Activated T-cell treated with anti-CD3 and anti-CD28 coated beads, Interleukin-2, amount 50 U/mL, for 72 hours (primary cell): ENCODE results near the gene PDE6A. TPM values are rescaled to one million over a fixed set of nuclear protein-coding genes. Genes with fewer than 3 reads are reported as not detected.
A peak's percentile ranks its signal among the peaks of the same experiment; 100 is the strongest.
"Not testable (repeated sequence)": the region's sequence is repeated elsewhere in the genome, so short reads cannot be mapped to it uniquely, and the experiment has no call there.

Source experiments
- ATAC-seq, 2 donors: fragments of 150-1000 bp; cut with Tn5 transposase; replicated peaks in 1 of 2; 2 replicates each; pipeline ENCODE4 v1.10.0; 2021; ENCODE audit warnings: moderate library complexity in 2 of 2, mild to moderate bottlenecking in 1 of 2
- DNase-seq, 2 donors: peaks; one replicate each; pipeline ENCODE4 v3.0.0; 2021 to 2022; ENCODE audit warnings: mixed read lengths in 1 of 2
- H3K27ac Mint-ChIP-seq: one replicate; pipeline ENCODE4 v1.8.0; 2022; ENCODE audit warnings: mild to moderate bottlenecking, moderate library complexity, mixed read lengths
- H3K27me3 Mint-ChIP-seq: one replicate; pipeline ENCODE4 v1.8.0; 2022; ENCODE audit warnings: low read depth, mixed read lengths
- H3K36me3 Mint-ChIP-seq, 2 donors: one replicate each; pipeline ENCODE4 v1.8.0; 2022; ENCODE audit warnings: mixed read lengths in 2 of 2, mild to moderate bottlenecking in 1 of 2; ENCODE audit not compliant: insufficient read depth in 2 of 2
- H3K4me1 Mint-ChIP-seq: one replicate; pipeline ENCODE4 v1.8.0; 2022; ENCODE audit warnings: low read depth, mixed read lengths
- H3K4me3 Mint-ChIP-seq, 2 donors: one replicate each; pipeline ENCODE4 v1.8.0; 2022; ENCODE audit warnings: mild to moderate bottlenecking in 2 of 2, mixed read lengths in 2 of 2, moderate library complexity in 2 of 2
- H3K9me3 Mint-ChIP-seq, 2 donors: one replicate each; pipeline ENCODE4 v1.8.0; 2022; ENCODE audit warnings: mixed read lengths in 2 of 2
- total RNA-seq, 2 donors: library from RNA; stranded (reverse); gene quantifications; one replicate each; pipeline ENCODE4 v1.2.3, GENCODE V29; 2022

PDE6A gene
- total RNA-seq, 2 donors from 2014 or later: 0.05 TPM; not detected in 1

- Mint-ChIP-seq H3K4me1 (peaks cover 38% of the 10 kb centered on the region), H3K9me3 (no peaks in the 10 kb centered on the region), H3K27ac (peak overlapping the region; percentile 40)
Observed at GRCh38 chr5:149961186-149961685, 16.6 kb upstream of the PDE6A start.

GRCh38 chr5:149960272-149961185 is 15.9 kb upstream of the PDE6A start, which contains the start of gene SLC26A2:
TSS of gene SLC26A2 (plus strand) at chr5:149960758. CDS start at chr5:149977653, 16,895 bp downstream.
- Mint-ChIP-seq H3K27ac (peak within 1 kb of the TSS; percentile 98), H3K4me1 (peaks cover 38% of the 10 kb centered on the region), H3K4me3 (peak within 1 kb of the TSS; percentile 86 to 96), H3K36me3 (peaks cover 0 to 2% of the 10 kb centered on the region in 2 donors), H3K9me3 (no peaks in the 10 kb centered on the region), H3K27me3 (no peaks in the 10 kb centered on the region)
- DNase-seq (peak; percentile 95 to 97), ATAC-seq (peak; percentile 97 to 98)

More at GRCh38 chr5:149961186-149961685, 16.6 kb upstream of the PDE6A start:
- ATAC-seq (no peak), DNase-seq (no peak)
- Mint-ChIP-seq H3K4me3 (peak overlapping the region; percentile 86 to 88), H3K27me3 (no peaks in the 10 kb centered on the region), H3K36me3 (peaks cover 0 to 2% of the 10 kb centered on the region in 2 donors)

DNA sequence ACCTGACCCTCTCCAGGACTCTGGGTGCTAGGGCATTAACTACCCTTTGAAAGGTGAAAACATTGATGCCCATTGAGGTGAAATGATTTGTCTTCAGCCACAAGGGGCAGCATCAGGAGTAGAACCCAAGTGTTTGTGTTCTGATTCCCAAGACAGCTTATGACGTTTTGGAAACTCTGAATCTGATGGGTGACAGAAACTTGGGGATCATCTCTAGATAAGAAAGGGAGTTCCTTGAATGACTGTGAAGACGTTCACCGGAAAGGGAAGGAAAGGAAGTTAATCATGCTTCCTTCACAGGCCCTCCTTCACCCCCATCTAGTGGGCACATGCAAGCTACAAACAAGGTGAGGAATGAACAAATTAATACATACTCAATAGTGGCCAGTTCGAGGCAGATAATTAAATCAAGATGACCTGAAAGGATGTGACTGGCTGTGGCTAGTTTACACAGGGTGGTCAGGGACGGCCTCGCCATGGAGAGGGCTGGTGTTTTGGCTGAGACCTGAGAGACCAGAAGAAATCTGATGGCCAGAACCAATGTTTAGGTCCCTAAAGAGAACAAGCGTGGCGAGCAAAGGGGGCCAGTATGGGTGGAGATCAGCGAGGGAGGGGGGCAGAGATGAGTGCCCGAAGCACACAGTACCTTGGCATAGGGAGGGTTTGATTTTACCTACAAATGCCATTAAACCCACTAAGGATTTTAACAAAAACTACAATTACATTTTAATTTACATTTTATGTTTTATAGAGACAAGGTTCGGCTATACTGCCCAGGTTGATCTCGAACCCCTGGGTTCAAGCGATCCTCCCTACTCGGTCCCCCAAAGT is 15.0 kb upstream of the PDE6A start:
- H3K27ac Mint-ChIP-seq: peak overlapping the region; percentile 98
- H3K4me3 Mint-ChIP-seq: peak overlapping the region; percentile 86 to 96

DNA sequence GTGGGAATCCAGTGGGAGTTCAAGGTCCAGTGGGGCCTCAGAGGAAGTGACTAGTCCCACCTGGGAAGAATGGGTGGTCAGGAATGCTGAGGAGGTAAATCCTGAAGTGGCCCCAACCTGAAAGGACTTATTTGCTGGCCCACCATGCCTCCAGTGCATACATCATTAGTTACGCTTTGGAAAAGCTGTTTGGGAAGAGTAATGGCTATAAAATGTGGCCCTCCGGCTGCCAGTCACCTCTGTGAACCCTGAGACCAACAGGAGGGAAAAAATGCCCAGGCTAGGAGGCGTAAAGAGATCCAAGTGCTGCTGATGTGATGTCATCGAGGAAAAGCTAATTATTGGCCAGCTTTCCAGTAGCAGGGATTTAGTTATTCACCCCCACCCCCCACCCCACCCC is 13.3 kb upstream of the PDE6A start:
- H3K27ac Mint-ChIP-seq: no peak overlapping the region

More for the DNA sequence above, 15.0 kb upstream of the PDE6A start:
- DNase-seq: peak; percentile 62 to 66
- Mint-ChIP-seq H3K9me3 (no peaks in the 10 kb centered on the region), H3K27me3 (no peaks in the 10 kb centered on the region), H3K36me3 (peaks cover 0 to 2% of the 10 kb centered on the region in 2 donors), H3K4me1 (peaks cover 38% of the 10 kb centered on the region)
- peak; percentile 42 to 48 for ATAC-seq

GRCh38 chr5:149956685-149957084 is 12.1 kb upstream of the PDE6A start:
- DNase-seq: no peak
- peaks cover 28% of the 10 kb centered on the region for H3K4me1 Mint-ChIP-seq

More for the DNA sequence above, 13.3 kb upstream of the PDE6A start:
- Mint-ChIP-seq H3K4me1 (peaks cover 38% of the 10 kb centered on the region), H3K27me3 (no peaks in the 10 kb centered on the region), H3K36me3 (peaks cover 0 to 2% of the 10 kb centered on the region in 2 donors), H3K9me3 (no peaks in the 10 kb centered on the region), H3K4me3 (no peak overlapping the region)
- ATAC-seq (no peak), DNase-seq (no peak)

DNA sequence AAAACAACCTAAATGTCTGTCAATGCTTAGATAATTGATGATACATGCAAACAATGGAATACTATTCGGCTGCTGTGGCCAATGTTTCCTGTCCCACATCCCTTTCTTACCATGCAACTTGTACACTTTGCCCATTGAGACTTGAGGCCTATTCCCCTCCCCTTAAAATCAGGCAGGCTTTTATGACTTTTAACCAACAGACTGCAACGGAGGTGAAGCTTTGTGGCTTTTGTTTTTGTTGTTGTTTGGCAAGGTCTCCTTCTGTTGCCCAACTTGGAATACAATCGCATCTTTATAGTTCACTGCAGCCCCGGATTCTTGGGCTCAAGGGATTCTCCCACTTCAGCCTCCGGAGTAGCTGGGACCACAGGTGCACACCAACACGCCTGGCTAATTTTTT is 10.2 kb upstream of the PDE6A start:
- Mint-ChIP-seq H3K9me3 (no peaks in the 10 kb centered on the region), H3K27ac (no peak overlapping the region)
- ATAC-seq: no peak

More at GRCh38 chr5:149956685-149957084, 12.1 kb upstream of the PDE6A start:
- peaks cover 0 to 2% of the 10 kb centered on the region in 2 donors for H3K36me3 Mint-ChIP-seq
- no peaks in the 10 kb centered on the region for H3K9me3 Mint-ChIP-seq
- no peaks in the 10 kb centered on the region for H3K27me3 Mint-ChIP-seq
- H3K4me3 Mint-ChIP-seq: no peak overlapping the region
- no peak for ATAC-seq
- H3K27ac Mint-ChIP-seq: no peak overlapping the region

DNA sequence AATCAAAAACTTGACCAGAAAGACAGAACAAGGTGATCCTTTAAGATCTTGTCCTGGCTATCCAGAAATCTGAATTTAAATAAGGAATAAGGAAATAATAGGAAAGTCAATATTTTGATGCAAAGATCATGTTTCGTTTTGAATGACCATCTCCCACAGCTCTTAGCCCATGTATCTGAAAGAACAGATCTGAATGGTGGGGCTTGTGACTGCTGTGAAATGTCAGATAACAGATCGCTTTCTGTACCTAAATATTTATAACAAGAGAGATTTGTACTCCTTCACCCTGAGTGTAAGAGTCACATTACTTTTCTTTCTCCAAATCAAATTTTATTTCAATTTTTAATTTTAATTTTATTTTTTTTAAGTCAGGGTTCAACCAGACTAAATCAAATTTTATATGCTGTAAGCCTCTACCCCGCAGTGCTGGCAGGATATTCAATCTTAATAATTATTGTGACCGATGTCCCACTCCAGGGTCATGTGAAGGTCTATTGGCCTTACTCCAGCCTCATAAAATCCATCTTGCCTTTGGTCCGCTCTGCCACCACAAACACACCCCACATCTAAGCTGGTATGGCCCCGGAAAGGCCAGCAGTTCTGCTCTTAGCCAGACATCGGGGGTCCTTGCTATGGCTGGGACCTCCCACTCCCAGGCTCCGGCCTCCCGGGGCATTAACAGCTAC is 9.0 kb upstream of the PDE6A start:
- peaks cover under 1% of the 10 kb centered on the region for H3K4me1 Mint-ChIP-seq
- no peaks in the 10 kb centered on the region for H3K36me3 Mint-ChIP-seq

More for the DNA sequence above, 10.2 kb upstream of the PDE6A start:
- Mint-ChIP-seq H3K4me3 (no peak overlapping the region), H3K4me1 (peaks cover 13% of the 10 kb centered on the region), H3K36me3 (peaks cover 0 to 2% of the 10 kb centered on the region in 2 donors), H3K27me3 (peaks cover 1% of the 10 kb centered on the region)
- DNase-seq: no peak

DNA sequence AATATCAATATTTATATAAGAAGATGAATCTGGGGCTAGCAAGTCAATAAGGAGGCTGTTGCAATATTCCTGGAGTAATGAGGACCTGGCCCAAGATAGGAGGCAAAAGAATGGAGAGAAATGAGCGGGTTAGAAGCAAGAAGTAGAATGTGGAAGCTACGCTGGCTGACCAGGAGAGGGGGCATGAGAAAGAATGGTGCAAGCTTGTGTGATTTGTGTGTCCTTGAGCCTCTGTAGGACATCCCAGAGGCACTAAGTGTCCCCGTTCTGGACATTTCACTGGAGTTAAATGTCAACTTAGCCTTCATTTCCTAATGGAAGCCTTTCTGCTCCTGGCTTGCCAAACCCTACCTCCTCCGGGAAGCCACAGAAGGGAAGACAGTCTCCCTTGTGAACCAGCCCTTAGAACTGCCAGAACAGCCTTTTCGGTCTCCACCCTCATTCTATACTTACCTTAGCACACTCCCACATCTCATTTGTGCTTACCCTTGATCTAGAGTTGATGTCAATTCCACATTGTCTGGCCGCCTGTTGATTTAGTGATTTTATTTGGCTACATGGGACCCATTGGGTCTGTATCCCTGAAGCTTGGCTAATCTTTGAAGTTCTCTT is 6.7 kb upstream of the PDE6A start:
- ATAC-seq: no peak
- H3K27ac Mint-ChIP-seq: no peak overlapping the region
- DNase-seq: no peak
- H3K36me3 Mint-ChIP-seq: no peaks in the 10 kb centered on the region
- no peaks in the 10 kb centered on the region for H3K4me1 Mint-ChIP-seq
- H3K4me3 Mint-ChIP-seq: no peak overlapping the region
- H3K27me3 Mint-ChIP-seq: peaks cover 12% of the 10 kb centered on the region
- H3K9me3 Mint-ChIP-seq: no peaks in the 10 kb centered on the region

More for the DNA sequence above, 9.0 kb upstream of the PDE6A start:
- H3K9me3 Mint-ChIP-seq: no peaks in the 10 kb centered on the region
- DNase-seq: no peak
- H3K4me3 Mint-ChIP-seq: no peak overlapping the region
- no peak overlapping the region for H3K27ac Mint-ChIP-seq
- ATAC-seq: no peak
- H3K27me3 Mint-ChIP-seq: peaks cover 6% of the 10 kb centered on the region

- Mint-ChIP-seq H3K9me3 (no peaks in the 10 kb centered on the region), H3K4me3 (no peak overlapping the region), H3K4me1 (no peaks in the 10 kb centered on the region), H3K27ac (no peak overlapping the region), H3K27me3 (peaks cover 12% of the 10 kb centered on the region), H3K36me3 (no peaks in the 10 kb centered on the region)
- no peak for DNase-seq
- ATAC-seq: no peak
Observed at GRCh38 chr5:149948993-149949392, 4.4 kb upstream of the PDE6A start.

DNA sequence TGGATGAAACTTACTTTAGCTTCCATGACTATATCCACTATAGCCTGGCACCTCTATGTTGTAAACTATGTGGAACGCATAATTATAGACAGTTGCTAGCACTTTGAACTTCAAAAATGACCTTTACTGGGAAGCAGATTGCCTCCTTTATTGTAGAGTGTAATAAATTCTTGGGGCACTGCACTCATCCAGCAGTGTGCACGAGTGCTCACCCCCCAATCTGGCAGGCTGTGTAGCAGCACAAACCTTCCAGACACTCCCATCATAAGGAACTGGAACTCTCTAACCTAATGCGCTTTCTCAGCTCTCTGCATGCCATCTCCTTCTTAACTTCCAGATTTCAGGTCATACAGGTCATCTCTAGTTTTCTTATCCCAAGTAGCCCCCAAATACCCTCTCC is 1.5 kb upstream of the PDE6A start:
- DNase-seq (no peak), ATAC-seq (no peak)
- H3K4me3 Mint-ChIP-seq: no peak overlapping the region
- no peaks in the 10 kb centered on the region for H3K9me3 Mint-ChIP-seq
- H3K27me3 Mint-ChIP-seq: peaks cover 18% of the 10 kb centered on the region
- no peak overlapping the region for H3K27ac Mint-ChIP-seq
- no peaks in the 10 kb centered on the region for H3K36me3 Mint-ChIP-seq
- H3K4me1 Mint-ChIP-seq: no peaks in the 10 kb centered on the region

GRCh38 chr5:149943177-149943949 is 1.2 kb downstream of the PDE6A start:
- H3K36me3 Mint-ChIP-seq, H3K4me3 Mint-ChIP-seq, ATAC-seq, DNase-seq, H3K27ac Mint-ChIP-seq, H3K9me3 Mint-ChIP-seq: not testable (repeated sequence)
- Mint-ChIP-seq H3K4me1 (peaks cover 18% of the 10 kb centered on the region), H3K27me3 (peaks cover 12% of the 10 kb centered on the region)
